NCI-H1417 treated with DMSO at 0.1 percent for 48 hours (cell line): ENCODE results near the gene LZTR1.

Source experiments
- DNase-seq: peaks from one replicate; lab custom pipeline; 2025; lab: John Stamatoyannopoulos, UW

The LZTR1 gene

DNA sequence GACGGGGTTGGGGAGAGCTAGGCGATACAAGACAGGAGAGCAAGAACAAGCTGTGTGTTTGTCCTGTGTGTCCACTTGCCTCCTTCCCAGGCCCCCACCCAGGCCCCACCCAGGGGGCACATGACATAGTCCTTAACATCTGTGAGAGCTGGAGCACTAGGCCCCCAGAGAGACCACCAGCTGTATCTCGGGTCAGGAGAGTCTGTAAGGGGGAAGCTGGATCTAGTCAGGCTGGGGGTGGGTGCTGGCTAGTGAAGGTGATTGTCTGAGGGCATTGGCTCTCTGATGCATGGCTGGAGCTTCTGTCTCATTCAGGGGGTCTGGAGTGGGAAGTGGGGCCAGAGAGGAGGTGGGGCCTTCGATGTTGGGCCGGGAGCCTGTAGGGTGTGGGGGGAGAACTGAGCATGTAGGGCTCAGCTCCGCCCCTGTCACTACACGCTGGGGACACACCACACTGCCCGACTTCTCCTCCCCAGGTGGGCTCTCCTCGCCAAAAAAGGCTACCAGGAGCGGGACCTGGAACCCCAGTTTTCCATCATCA, 33.4 kb downstream of the LZTR1 start:
- DNase-seq, result no peak

DNA sequence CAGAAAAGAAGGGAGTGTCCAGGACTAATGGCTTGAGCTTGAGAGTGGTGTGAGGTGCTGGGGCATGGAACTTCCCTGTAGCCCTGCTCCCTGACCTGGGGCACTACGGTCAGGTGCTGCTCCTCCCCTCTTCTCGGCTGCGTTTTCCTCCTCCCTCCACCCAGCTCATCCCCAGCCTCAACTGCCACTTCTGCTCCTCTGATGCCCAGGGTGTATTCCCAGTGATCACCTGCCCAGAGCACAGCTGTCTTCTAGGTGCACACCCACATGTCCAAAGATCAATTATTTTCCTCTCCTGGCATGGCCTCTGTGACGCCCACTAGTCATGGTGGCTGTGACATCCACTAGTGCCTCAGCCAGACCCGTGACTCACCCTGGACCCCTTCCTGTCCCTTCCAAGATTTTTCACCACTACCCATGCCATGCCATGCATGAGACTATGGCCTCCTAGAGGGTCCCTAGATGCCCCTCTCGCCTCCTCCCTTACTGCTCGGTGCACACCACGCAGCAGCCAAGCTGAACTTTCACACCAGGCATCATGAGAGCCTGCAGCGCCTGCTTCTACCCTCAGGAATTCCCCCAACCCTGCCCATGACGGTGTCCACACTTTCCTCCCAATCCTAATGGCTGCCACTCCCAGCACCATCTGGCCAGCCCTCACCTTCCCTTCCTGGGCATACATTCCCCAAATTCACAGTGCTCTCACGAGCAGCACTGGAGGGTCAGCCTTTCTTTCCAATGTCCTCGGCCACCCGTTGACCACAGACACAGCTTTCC, 34.7 kb downstream of the LZTR1 start:
- no peak for DNase-seq

DNA sequence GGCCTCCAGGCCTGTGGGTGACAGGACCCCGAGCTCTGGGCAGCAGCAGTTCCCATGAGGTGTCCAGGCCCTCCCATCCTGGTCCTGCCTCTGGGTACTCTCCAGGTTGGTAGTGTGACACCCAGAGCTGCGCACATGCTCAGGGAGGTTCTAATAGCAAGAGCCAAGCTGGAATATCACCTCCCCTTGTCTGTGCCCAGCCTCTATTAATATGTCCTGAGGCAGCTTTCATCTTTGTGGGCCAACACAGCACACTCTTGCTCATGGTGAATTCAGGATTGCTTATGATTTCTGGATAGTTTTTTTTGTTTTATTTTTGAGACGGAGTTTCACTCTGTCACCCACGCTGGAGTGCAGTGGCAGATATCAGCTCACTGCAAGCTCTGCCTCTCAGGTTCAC, 36.2 kb downstream of the LZTR1 start:
- DNase-seq, result no peak

DNA sequence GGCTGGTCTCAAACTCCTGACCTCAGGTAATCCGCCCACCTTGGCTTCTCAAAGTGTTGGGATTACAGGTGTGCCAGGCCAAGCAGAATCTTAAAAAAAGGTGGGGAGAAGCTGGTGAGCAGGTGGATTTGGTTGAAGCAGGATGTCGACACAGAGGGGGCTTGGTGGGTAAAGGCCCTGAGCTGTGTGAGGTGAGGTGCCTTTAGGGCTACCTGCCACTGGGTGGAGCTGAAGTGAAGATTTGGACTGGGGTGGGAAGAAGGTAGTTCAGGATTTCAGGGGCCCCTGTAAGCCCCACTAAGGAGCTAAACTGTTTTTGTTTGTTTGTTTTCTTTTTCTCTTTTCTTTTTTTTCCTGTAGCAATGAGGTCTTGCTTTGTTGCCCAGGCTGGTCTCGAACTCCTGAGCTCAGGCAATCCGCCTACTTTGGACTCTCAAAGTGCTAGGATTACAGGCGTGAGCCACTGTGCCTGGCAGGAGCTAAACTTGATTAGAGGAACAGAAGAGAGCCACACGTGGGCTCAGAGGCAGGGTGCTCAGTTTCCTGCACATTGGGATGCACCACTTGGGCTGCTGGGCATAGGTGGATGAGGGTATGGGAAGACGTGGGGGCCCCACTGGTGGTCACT, 38.8 kb downstream of the LZTR1 start:
- no peak for DNase-seq

DNA sequence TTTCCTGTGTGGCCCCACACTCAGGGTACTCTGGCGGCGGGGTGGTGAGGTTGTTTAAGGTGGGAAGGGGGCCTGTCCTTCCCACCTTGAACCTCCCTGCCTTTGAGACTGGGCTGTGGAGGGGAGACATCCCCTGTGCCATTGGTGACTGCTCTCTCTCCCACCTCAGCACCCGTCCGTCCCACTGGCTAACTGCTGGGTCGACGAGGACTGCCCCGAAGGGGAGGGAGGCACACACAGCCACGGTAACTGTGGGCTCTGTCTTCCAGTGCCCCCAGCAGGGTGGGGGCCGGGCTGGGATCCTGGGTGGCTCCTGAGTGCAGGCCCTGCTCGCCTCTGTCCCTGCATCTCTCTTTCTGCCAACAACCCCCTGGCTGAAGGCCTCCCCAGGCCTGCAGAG, 40.4 kb downstream of the LZTR1 start:
- DNase-seq, result no peak

DNA sequence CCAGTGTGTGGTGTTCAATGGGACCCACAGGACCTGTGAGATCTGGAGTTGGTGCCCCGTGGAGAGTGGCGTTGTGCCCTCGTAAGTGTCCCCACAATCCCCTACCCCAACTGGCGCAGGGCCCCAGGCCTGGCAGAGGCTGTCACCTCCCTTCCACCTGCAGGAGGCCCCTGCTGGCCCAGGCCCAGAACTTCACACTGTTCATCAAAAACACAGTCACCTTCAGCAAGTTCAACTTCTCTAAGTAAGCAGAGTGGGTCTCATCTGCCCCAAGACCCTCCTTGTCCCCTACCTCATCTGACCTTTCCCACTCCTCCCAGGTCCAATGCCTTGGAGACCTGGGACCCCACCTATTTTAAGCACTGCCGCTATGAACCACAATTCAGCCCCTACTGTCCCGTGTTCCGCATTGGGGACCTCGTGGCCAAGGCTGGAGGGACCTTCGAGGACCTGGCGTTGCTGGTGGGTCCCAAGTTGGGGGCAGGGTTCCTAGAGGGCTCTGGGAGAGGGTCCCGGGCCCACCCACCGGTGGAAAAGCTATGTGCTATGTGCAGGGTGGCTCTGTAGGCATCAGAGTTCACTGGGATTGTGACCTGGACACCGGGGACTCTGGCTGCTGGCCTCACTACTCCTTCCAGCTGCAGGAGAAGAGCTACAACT, 41.0 kb downstream of the LZTR1 start:
- no peak for DNase-seq

DNA sequence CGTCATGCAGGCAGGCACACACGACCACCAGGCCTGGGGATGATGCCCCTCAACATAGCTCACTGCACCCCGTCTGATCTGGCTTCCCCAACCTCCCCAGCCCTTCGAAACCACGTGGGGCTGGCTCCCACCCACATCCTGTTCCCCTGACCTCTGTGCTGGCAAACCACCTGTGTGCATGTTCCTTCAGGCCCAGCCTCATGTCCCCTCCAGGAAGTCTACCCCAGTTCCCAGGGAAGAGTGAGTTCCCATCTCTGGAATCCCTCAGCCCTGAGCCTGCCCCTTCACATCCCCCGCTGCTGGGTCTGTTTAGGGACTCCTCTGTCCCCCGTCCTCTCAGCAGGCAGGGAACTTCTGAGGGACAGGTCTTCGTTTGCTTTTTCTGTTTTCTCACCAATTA, 43.2 kb downstream of the LZTR1 start:
- DNase-seq, result no peak

DNA sequence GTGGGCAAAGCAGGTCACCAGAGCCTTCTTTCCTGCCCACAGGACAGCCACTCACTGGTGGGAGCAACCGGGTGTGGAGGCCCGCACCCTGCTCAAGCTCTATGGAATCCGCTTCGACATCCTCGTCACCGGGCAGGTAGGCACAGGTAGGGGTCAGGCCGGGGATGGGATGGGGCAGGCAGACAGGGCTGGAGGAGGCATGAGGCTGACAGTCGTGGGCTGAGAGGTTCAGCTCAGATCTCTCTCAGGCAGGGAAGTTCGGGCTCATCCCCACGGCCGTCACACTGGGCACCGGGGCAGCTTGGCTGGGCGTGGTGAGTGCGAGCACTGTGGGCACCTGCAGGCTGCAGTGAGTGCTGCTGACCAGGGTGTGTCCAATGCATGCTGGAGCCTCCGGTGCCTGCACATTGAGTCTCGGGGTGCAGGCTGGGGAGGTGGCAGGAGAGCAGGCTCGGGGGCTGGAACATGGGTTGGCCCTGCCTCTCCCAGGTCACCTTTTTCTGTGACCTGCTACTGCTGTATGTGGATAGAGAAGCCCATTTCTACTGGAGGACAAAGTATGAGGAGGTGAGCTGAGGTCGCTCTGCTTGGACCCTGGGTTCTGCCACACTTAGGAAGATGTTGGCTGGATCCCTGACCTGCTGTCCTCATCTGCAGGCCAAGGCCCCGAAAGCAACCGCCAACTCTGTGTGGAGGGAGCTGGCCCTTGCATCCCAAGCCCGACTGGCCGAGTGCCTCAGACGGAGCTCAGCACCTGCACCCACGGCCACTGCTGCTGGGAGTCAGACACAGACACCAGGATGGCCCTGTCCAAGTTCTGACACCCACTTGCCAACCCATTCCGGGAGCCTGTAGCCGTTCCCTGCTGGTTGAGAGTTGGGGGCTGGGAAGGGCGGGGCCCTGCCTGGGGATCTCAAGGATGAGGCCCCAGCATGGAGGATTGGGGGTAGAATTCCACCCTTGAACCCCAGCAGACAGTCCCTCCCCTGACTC, 44.0 kb downstream of the LZTR1 start:
- DNase-seq, result no peak

DNA sequence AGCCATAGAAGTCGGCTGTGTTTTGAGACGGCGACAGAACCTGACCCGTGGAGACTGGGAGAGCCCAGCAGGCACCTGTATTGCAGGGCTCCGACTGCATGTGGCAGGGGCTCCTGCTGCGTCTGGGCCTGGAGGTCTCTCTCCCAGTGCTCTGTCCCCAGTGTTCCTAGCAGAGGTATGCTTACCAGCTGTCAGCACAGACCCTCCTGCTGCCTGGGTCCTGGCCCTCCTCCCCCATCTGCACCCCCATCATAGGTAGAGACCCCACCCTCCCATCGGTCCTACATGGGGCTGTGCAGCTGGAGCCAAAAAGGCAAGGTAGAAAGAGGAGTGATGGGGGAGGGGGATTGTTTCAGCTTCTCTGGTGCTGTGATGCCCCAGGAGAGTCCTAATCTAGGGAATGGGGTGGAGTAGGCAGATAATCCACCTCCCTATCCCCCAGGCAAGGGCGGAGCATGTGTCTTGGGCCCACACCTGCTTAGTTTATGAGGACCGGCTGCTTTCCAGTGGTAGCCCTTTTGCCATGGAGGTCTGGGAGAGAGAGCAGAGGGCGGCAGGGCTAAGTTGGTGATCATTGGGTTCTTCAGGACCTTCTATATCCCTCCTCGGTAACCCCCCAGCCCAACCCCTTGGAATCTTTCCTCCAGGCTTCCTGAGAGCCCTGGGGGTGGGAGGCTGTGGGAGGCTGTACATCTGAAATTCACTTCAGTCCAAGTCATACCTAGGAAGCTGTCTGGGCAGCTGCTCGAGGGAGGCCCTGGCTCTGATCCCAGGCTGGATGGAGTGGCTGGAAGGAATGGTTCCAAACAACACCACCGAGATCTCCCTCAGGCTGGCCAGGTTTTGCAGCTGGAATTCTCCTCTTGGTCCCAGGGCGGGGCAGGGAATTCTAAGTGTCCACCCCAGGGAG, 44.9 kb downstream of the LZTR1 start:
- DNase-seq, result no peak

DNA sequence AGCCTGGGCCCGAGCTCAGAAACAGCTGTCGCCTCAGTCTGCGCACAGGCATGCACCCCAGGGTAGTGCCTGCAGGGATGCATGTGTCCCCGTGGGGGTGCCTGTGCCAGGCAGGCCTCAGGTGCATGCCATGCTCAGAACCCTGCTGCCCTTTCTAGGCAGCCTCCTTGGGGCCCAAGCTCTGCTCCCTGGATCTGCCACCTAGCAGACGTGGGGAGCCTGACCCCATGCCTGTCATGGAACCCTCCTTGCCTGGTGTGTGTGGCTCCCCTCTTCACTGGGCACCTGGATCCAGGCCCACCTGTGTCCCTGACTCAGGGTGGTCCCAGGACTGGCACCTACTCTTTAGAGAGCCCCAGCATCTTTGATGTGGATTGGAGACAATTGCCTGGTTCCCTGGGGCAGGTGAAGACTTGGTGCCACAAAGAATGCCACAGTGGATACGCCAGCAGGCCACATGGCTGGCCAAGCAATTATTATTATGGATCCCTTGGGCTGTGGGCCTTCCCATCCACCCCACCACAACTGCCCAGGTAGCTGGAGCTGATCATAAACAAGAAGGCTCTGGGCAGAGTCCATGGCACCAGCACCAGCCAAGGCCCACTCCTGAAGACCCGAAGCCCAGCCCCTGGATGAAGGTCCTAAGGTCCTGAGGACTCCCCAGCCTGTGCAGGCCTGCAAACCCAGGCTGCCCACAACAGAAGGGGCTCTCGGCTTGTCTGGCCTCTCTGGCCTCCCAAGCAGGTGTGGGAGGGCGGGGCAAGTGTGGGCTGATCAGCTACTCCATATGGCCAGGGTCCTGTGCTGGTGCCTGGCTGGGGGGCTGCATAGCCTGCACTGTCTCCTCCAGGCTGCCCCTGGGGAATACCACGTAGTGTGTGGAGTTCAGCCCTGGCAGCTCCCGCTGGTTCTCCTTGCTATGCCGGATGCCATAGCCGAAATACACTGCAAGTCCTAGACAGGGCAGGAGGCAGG, 46.5 kb downstream of the LZTR1 start:
- no peak for DNase-seq

DNA sequence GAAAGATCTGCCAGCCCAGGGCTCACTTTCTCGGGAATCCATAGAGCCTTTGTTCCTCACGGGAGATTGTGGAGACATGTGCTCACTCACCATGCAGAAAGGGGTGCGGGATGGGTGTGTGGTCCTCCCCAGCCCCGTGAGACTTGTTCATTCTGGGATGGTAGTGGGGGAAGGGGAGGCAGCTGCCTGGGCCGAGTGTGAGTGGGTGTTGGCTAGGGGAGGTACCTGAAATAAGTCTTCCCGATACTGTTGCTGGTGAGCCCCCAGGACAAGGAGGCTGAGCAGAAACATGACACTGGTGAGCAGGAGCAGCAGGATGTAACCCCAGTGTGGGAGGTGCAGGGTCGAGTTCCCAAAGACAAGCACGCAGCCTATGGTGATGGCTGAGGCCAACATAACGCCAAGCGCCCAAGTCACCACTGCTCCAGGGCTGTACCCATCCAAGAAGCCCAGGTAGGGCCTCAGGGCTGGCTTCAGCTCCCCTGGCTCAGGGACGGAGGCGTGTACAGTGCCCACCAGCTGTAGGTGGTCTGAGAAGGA, 47.5 kb downstream of the LZTR1 start:
- DNase-seq, result no peak

DNA sequence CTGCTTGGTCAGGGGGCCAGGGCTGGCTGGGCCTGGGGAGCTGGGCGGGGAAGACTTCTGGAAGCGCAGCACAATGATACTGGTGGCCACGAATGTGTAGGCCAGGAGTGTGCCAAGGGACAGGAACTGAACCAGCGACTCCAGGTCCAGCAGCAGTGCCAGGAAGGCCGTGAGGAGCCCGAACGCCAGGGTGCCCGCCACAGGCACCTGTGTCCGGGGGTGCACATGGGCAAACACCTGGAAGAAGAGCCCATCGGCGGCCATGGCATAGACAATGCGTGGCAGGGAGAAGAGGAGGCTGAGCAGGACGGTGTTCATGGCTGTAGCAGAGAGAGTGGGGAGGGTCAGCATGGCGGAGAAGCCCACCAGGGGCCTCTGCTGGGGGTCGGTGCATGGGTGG, 47.9 kb downstream of the LZTR1 start:
- no peak for DNase-seq

DNA sequence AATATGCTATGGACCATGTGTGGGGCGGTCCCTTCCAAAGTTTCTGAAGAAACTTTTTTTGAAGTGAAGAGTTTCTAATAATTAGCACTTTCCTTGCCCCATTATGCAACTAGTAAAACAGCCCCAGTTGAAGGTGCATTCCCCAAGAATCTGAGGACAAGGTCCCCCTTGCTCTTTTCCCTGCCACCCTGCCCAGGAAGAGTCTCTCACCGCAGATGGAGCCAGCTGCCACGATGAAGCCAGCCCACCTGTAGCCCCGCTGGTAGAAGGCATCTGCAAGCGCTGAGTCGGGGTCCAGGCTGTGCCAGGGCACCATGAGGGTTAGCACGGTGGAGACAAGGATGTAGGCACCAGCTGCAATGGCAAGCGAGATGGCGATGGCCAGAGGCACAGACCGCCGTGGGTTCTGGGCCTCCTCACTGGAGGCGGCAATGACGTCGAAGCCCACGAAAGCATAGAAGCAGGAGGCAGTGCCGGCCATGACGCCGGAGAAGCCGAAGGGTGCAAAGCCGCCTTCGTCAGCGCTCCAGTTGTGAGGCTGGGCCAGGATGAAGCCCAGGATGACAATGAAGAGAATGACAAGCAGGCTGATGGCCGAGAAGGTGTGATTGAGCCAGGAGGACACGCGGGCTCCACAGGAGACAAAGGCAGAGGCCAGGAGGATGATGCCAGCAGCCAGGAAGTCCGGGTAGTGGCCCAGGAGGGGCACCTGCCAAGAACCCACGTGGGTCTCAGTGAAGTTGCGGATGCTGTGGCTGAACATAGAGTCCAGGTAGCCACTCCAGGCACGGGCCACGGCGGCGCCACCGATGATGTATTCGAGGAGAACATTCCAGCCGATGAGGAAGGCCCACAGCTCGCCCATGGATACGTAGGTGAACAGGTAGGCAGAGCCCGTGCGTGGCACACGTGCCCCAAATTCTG, 48.8 kb downstream of the LZTR1 start:
- no peak for DNase-seq

DNA sequence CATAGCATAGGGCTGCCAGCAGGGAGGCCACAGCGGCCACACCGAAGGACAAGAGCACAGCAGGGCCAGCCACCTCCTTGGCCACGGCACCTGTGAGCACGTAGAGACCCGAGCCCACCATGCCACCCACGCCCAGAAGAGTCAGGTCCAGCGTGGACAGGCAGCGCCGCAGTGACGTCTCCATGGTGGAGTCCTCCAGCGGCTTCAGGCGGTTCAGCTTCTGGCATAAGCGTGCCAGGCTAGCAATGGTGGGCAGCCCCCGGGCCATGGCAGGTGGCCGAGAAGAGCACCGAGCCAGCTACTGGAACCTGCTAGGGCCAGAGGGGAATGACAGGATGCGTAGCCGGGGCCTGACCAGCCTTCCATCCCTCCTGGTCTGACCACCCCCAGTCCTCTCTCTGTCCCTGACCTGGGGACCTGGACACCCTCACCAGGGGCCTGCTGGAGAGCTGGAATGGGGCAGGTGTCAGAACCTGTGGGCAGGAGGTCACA, 49.5 kb downstream of the LZTR1 start:
- no peak for DNase-seq

DNA sequence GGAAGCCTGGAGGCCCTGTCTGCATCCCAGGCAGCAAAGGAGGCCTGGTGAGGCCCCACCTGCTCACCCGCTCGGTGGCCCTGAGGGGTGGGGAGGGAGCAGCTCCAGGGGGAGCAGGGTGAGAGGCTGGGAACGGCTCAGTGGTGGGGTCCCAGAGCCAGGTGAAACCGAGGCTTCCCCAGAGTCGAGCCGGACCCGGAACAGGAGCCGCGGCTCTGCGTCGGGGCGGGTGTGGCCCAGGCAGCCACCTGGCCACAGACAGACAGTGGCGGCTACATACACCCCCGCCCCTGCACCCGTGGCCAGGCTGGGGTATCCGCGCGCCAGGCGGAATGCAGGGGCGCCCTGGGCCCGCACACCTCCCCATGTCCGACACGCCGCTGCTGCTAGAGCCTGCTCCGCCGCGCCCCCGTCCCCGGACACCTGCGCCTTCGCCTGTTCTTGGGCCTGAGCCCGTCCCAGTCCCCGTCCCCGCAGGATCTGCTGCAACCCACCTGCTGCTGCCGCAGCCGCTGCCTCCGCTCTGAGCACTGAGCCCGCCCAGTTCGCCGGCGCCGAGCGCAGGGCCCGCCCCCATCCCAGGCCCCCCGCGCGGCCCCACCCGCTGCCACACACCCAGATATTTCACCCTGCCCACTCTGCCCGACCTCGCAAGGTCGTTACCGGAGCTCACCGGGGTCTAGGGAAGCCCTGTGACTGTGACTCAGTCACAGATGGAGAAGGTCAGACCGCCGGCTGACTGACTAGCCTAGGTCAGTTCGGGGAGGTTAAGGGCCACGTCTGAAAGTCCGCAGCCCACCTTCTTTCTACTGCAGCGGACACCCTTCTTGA, 50.2 kb downstream of the LZTR1 start, which contains the start of gene SLC7A4:
SLC7A4 (minus strand) TSS at position 525 of the 831 bp plus-strand sequence. CDS start 749 bp downstream, outside the sequence.
- no peak for DNase-seq

DNA sequence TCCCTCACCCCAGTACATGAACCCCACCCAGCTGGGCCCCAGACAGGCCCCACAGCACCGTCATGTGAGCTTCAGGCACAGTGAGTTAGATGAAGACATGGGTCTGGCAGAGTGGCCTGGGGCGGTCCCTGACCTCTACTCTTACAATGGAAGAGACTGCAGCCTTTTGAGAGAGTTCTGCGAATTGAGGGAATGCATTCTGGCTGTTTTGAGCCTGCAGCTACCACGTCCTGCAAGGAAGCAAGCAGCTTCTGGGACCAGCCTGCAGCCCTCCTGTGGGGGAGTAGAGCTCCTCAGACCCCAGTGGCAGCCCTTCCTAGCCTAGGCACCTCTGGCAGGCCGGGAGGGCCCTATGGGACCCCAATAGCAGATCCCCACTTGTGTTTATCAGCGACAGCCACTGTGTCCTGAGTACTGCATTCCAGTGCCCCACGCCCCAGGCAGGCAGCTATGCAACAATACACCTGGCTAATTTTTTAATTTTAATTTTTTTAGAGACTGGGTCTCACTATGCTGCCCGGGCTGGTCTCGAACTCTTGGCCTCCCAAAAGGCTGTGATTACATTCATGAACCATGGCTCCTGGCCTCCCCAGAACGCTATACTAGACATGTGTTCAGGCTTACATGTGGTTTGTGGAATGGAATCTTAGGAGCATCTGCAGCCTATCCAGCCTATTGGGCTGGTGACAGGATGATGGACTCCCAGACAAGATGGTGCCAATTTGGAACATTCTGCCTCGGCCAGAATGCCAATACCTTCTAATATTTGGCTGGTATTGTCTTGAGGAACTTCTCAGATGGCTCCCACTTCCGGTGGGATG, 51.0 kb downstream of the LZTR1 start:
- DNase-seq, result no peak
